Lower lobe of right lung (tissue), 2 donors: ENCODE data around the gene COL18A1. TPM values are rescaled to one million over a fixed set of nuclear protein-coding genes. Genes with fewer than 3 reads are reported as not detected.

ENCODE experiments used
- ATAC-seq, 2 donors: fragments of 200-7000 bp; cut with Tn5 transposase; one replicate each; pipeline ENCODE4 v1.9.1; 2020 to 2022; ENCODE audit warnings: mild to moderate bottlenecking in 2 of 2, moderate library complexity in 2 of 2
- DNase-seq: peaks from one replicate; pipeline ENCODE4 v3.0.0-alpha.2; 2020
- H3K27ac ChIP-seq: fragments of 200-600 bp; one replicate; pipeline ENCODE4 v1.8.0; 2022
- H3K27me3 ChIP-seq: fragments of 200-600 bp; one replicate; pipeline ENCODE4 v1.8.0; 2022; ENCODE audit warnings: low read depth
- H3K36me3 ChIP-seq: fragments of 200-600 bp; one replicate; pipeline ENCODE4 v1.8.0; 2022; ENCODE audit warnings: mild to moderate bottlenecking
- H3K4me1 ChIP-seq: fragments of 200-600 bp; one replicate; pipeline ENCODE4 v1.8.0; 2022
- H3K4me3 ChIP-seq: fragments of 200-600 bp; one replicate; pipeline ENCODE4 v1.8.0; 2022; ENCODE audit warnings: mild to moderate bottlenecking
- H3K9me3 ChIP-seq: fragments of 200-600 bp; one replicate; pipeline ENCODE4 v1.8.0; 2022
- CTCF ChIP-seq: fragments of 200-600 bp; IDR thresholded peaks from one replicate; pipeline ENCODE4 v1.8.0; 2022; ENCODE audit warnings: antibody characterized with exemption, mild to moderate bottlenecking
- intact Hi-C: fragments of 100-400 bp; cut with DNase I; formaldehyde crosslinking; loops from one replicate; pipeline ENCODE4 v1.11.0; 2022
- total RNA-seq: library from RNA; stranded (reverse); fragmentation: NEBNext Ultra II Directional; extraction: Animal tissue kit (Norgen Biotek cat#: 25700); gene quantifications from one replicate; pipeline ENCODE4 v1.2.1, GENCODE V29; 2021
- donor health status: DM: no; HTN: yes; CAD: no; lungs with severe emphysema.

Gene COL18A1
- total RNA-seq, 1 donor from 2014 or later, result 45.1 TPM

DNA sequence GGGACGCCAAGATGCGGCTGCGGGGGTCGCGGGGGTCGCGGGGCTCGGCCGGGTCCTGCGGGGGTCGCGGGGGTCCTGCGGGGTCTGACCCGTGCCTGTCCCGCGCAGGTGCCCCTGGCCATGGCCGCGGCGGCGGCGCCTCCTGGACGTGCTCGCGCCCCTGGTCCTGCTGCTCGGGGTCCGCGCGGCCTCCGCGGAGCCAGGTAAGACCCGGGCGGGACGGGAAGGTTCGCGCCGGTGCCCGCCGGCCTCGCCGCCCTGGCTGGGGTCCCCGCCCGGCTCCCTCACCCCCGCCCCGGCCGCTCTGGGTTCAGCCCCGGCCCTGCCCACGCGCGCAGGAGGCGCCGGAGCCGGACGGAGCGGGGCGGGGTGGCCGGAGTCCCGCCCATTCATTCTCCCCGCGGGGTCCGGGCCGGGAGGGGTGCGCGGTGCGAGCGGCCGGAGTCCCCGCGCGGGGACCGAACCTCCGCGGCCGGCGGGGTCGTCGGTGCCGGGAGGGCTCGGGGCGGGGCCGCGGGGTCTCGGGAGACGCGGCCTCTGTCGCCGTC, 380 bp downstream of the COL18A1 start:
- H3K27me3 ChIP-seq, result peaks cover 35% of the 10 kb centered on the region
- H3K4me3 ChIP-seq, result peak overlapping the region; percentile 59
- H3K9me3 ChIP-seq, result no peaks in the 10 kb centered on the region
- ATAC-seq, result peak; percentile 67 to 83
- H3K27ac ChIP-seq, result peak overlapping the region; percentile 75
- intact Hi-C loops, result no loop called here
- peaks cover 16% of the 10 kb centered on the region for H3K4me1 ChIP-seq
- TF ChIP-seq CTCF, result no peak
- DNase-seq, result peak; percentile 52
- no peaks in the 10 kb centered on the region for H3K36me3 ChIP-seq

DNA sequence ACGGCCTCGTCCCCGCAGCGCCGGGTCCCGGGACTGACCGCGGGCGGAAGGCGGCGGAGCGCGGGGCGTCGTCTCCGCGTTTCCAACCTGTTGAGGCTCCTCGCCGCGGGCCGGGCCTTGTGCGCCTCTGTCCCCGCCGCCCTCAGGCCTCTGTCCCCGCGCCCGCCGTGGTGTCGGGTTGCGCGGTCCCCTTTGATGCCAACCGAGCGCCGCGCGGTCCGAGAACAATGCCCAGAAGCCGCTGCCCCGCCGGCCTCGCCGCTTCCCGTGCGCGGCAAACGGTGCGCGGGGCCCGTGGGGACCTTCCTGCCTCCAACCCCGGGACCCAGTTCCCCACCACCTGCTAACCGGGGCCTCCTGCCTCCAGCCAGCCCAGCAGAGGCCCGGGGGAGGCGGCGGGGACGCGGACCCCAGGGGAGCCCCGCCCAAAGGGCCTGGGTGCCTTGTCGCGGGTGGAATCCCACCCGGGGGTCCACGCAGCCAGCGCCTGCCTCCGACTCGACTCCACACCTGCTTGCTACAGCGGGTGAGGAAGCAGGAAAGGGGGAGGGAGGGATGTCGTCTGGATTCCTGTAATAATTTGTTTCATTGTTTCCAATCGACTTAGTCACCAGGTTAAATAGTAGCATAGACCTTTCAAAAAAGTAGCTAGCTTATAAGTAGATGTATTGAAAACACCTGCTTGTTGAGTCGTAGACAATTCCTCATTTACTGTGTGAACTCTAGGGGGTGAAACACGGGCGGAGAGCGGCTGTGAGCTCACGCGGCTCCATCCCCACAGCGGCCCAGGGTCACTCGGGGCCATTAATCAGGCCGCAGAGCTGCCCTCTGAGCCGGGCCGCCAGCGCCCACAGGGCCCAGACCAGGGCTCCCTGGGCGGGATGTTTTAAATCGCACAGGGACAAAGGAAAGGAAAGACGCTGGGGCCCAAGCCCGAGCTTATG, 1.1 kb downstream of the COL18A1 start:
- ATAC-seq, result peak in 1 of 2 donors; percentile 19
- no peaks in the 10 kb centered on the region for H3K36me3 ChIP-seq
- peak overlapping the region; percentile 59 for H3K4me3 ChIP-seq
- H3K27me3 ChIP-seq, result peaks cover 35% of the 10 kb centered on the region
- peak overlapping the region; percentile 75 for H3K27ac ChIP-seq
- peak; percentile 28 for DNase-seq
- peaks cover 16% of the 10 kb centered on the region for H3K4me1 ChIP-seq
- H3K9me3 ChIP-seq, result no peaks in the 10 kb centered on the region
- intact Hi-C loops, result no loop called here
- no peak for TF ChIP-seq CTCF

GRCh38 chr21:45406801-45407628, 2.0 kb downstream of the COL18A1 start:
- Histone ChIP-seq H3K27me3 (peaks cover 35% of the 10 kb centered on the region), H3K4me3 (no peak overlapping the region), H3K9me3 (no peaks in the 10 kb centered on the region), H3K36me3 (no peaks in the 10 kb centered on the region), H3K4me1 (peaks cover 16% of the 10 kb centered on the region), H3K27ac (peak overlapping the region; percentile 75)
- ATAC-seq (no peak), DNase-seq (peak; percentile 43)
- no peak for TF ChIP-seq CTCF
- intact Hi-C loops, result no loop called here

DNA sequence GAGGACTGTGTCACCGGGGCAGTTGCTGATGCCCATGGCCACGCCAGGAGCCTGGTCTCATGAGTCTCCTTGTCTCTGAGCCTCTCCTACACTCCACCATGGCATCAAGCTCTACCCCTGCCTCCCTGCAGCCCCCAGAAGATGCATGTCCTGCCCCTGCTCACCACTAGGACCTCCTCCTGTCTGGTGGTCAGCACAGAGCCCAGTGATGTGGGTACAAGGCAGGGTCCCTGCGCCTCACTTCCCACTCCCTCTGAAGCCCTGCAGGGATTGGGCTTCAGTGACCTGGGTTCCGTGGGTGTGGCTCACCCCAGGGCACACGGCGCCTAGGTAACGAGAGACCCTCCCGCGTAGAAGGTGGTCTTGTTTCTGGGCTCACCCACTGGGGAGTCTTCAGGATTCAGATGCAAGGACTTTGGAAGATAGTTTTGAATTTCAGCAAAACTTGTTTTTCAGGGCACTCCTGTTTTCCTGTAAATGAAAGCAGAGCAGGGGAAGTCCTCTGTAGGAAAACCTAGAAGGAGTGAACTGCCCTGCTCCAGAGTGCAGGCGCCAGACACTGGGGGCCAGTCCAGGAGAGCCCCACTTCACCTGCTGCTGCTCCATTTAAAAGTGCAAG, 2.8 kb downstream of the COL18A1 start:
- intact Hi-C loops, result no loop called here

More for the DNA sequence above, 2.8 kb downstream of the COL18A1 start:
- DNase-seq, result no peak
- no peak for ATAC-seq
- H3K9me3 ChIP-seq, result no peaks in the 10 kb centered on the region
- H3K27ac ChIP-seq, result no peak overlapping the region
- H3K36me3 ChIP-seq, result no peaks in the 10 kb centered on the region
- H3K4me3 ChIP-seq, result no peak overlapping the region
- H3K27me3 ChIP-seq, result peaks cover 35% of the 10 kb centered on the region
- TF ChIP-seq CTCF, result no peak
- H3K4me1 ChIP-seq, result peaks cover 22% of the 10 kb centered on the region
